NCI-H69 (cell line): ENCODE results near the gene TMEM131L.

Experiments
- DNase-seq: peaks from one replicate; lab custom pipeline; 2025; lab: John Stamatoyannopoulos, UW

The TMEM131L gene

GRCh38 chr4:153523941-153524386, 57.8 kb downstream of the TMEM131L start:
- DNase-seq = no peak

GRCh38 chr4:153524682-153525081, 58.5 kb downstream of the TMEM131L start:
- no peak for DNase-seq

- no peak for DNase-seq
Measured at GRCh38 chr4:153527690-153528089, 61.5 kb downstream of the TMEM131L start.

- no peak for DNase-seq
Measured at GRCh38 chr4:153528705-153529485, 62.7 kb downstream of the TMEM131L start.

GRCh38 chr4:153529646-153530045, 63.5 kb downstream of the TMEM131L start:
- DNase-seq = peak; percentile 18

- no peak for DNase-seq
Measured at GRCh38 chr4:153530284-153530999, 64.3 kb downstream of the TMEM131L start.

- DNase-seq = peak; percentile 25
Measured at GRCh38 chr4:153531000-153531358, 64.8 kb downstream of the TMEM131L start.

GRCh38 chr4:153531976-153532626, 65.9 kb downstream of the TMEM131L start:
- peak; percentile 72 for DNase-seq

- DNase-seq = no peak
Measured at GRCh38 chr4:153532636-153533035, 66.5 kb downstream of the TMEM131L start.

- DNase-seq = no peak
Measured at GRCh38 chr4:153533387-153533786, 67.2 kb downstream of the TMEM131L start.

- no peak for DNase-seq
Measured at GRCh38 chr4:153534792-153535629, 68.9 kb downstream of the TMEM131L start.

- DNase-seq = peak; percentile 78
Measured at GRCh38 chr4:153535772-153536513, 69.8 kb downstream of the TMEM131L start.

- no peak for DNase-seq
Measured at GRCh38 chr4:153537493-153537960, 71.4 kb downstream of the TMEM131L start.

GRCh38 chr4:153538487-153539357, 72.6 kb downstream of the TMEM131L start:
- DNase-seq = peak; percentile 5

- DNase-seq = no peak
Measured at GRCh38 chr4:153539422-153539821, 73.3 kb downstream of the TMEM131L start.

- DNase-seq = no peak
Measured at GRCh38 chr4:153541456-153542096, 75.4 kb downstream of the TMEM131L start.

GRCh38 chr4:153542131-153542530, 76.0 kb downstream of the TMEM131L start:
- no peak for DNase-seq

GRCh38 chr4:153542834-153543233, 76.7 kb downstream of the TMEM131L start:
- peak; percentile 8 for DNase-seq

GRCh38 chr4:153543351-153543750, 77.2 kb downstream of the TMEM131L start:
- no peak for DNase-seq

- peak; percentile 36 for DNase-seq
Measured at GRCh38 chr4:153545822-153546221, 79.7 kb downstream of the TMEM131L start.
